Measurements from ENCODE around the gene GTPBP1.

Gene GTPBP1

DNA sequence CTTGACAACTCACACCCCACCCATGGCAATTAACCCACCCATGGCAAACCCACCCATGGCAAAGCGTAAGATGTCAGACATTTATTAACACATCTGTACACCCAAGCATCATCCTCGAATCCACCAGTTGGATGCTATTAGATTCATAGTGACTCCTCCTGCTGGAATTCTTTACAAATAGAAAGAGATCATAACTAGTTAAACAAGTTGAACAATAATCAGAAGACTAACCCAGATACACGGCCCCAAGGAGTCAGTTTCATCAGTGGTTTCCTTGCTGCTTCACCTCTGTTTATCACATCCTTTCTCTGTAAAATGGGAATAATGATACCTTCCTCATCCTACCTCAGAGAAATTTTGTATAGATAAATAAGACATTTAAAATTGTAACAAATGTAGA lies 5.1 kb downstream of the GTPBP1 start:
- TF ChIP-seq GATA2 (IDR thresholded peaks at IDR 0.05; ENCODE audit: low read depth, low read length) (no peak), GATA3 (IDR thresholded peaks at IDR 0.05; ENCODE audit: low read depth, low read length) (no peak)

DNA sequence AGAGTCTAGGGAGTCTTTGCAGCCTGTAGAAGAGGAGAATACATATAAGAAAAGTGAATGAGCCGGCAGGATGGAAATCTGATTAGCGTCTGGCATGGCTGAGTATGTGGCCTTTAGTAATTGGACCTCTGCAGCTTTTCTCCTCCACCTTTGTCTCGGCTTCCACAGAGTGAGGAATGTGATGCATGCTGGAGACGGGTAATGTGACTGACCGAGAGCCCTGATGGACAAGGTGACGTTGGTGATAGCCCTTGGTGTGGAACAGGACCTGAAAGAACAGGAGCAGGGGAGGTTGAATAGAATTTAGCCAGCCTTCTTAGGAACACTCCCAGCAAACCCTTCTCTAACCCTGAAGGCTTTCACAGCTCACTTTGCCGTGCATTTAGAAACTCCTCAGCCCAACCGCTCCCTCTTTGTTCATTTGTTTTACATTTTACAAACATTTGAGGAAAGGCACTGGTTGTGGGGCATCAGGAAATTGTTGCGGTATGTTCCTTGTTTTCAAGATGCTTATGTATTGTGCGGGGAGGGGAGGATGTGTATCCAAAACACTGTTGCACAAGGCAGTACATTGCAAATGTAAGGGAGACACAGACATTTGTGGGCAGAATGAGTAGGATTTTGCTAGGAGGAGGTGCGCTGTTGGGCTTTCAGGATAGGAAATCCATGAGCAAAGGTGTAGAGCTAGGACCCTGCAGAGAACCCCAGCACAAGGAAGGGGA lies 6.9 kb downstream of the GTPBP1 start:
- TF ChIP-seq GATA2 (IDR thresholded peaks at IDR 0.05; ENCODE audit: low read depth, low read length) (no peak), GATA3 (IDR thresholded peaks at IDR 0.05; ENCODE audit: low read depth, low read length) (no peak)

DNA sequence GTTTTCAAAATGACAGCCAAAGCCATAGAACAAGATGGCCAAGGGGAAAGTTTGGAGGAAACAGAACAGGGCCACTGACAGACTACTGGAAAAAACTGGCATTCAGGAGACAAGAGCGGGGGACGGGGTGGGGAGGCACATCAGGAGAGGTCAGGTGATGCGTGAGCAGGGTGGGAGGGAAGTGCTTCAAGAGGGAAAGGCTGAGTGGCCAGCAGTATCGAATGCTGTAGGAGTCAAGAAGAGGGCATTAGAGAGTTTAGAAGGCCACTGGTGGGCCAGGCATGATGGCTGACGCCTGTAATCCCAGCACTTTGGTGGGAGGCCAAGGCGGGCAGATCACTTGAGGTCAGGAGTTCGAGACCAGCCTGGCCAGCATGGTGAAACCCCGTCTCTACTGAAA lies 8.2 kb downstream of the GTPBP1 start:
- TF ChIP-seq GATA2 (IDR thresholded peaks at IDR 0.05; ENCODE audit: low read depth, low read length), result no peak
- no peak for TF ChIP-seq GATA3 (IDR thresholded peaks at IDR 0.05; ENCODE audit: low read depth, low read length)

GRCh38 chr22:38715176-38715764 lies 9.5 kb downstream of the GTPBP1 start:
- TF ChIP-seq GATA3 (IDR thresholded peaks at IDR 0.05; ENCODE audit: low read depth, low read length) (no peak), GATA2 (IDR thresholded peaks at IDR 0.05; ENCODE audit: low read depth, low read length) (no peak)

DNA sequence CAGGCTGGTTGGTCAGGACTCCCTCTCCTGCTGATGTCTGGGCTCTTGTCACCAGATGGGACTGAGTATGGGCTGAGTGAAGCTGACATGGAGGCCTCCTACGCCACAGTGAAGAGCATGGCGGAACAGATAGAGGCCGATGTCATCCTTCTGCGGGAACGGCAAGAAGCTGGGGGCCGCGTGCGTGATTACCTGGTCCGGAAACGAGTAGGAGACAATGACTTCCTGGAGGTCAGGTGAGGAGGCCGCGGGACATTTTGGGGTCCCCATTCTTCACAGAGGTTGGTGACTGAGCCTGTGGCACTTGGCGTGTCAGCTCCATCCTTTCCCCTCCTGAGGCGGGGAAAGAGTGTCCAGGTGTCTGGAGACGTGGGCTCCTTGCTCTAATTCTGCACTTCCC lies 10.1 kb downstream of the GTPBP1 start:
- TF ChIP-seq GATA3 (IDR thresholded peaks at IDR 0.05; ENCODE audit: low read depth, low read length) (no peak), GATA2 (IDR thresholded peaks at IDR 0.05; ENCODE audit: low read depth, low read length) (no peak)

- no peak for TF ChIP-seq GATA2 (IDR thresholded peaks at IDR 0.05; ENCODE audit: low read depth, low read length)
- TF ChIP-seq GATA3 (IDR thresholded peaks at IDR 0.05; ENCODE audit: low read depth, low read length), result no peak
These were observed 10.5 kb downstream of the GTPBP1 start for GRCh38 chr22:38716271-38716670.

GRCh38 chr22:38716826-38717225 lies 11.1 kb downstream of the GTPBP1 start:
- TF ChIP-seq GATA3 (IDR thresholded peaks at IDR 0.05; ENCODE audit: low read depth, low read length) (no peak), GATA2 (IDR thresholded peaks at IDR 0.05; ENCODE audit: low read depth, low read length) (no peak)

DNA sequence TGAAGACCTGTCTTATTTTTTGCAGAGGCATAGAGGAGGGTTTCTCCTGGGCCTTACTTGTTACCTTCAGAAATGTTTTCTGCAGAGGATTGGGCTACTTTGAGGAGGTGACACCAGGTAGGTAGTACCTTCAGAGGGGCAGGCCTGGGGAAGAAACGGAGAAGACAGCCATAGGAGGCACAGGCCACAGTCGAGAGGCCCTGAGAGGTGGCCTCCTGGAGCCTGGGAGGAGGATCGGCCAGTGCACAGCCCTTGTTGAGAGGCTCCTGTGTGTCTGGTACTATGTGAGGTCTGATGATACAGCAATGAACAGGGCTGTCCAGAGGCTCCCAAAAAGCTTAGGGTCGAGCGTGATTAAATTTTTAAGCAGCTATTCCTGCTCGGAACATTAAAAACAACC lies 11.5 kb downstream of the GTPBP1 start:
- TF ChIP-seq GATA2 (IDR thresholded peaks at IDR 0.05; ENCODE audit: low read depth, low read length) (no peak), GATA3 (IDR thresholded peaks at IDR 0.05; ENCODE audit: low read depth, low read length) (no peak)

DNA sequence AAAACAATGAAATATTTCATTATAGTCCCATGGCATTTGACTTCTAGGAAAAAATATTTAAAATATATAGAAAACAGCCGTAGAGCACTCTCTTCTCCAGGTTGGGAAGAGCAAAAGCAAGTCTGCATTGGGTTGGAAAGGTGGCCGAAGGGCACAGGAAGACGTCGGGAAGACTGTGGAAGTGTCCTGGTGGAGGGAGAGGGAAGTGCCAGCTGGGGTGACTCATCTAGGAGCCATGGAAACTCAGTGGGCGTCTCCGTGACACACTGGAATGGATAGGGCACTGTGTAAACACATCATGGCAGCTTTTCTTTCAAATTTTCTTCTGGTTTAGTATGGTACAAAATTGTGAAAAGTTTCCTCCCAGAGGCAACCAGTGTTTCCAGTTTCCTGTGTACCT lies 12.7 kb downstream of the GTPBP1 start:
- TF ChIP-seq GATA3 (IDR thresholded peaks at IDR 0.05; ENCODE audit: low read depth, low read length) (no peak), GATA2 (IDR thresholded peaks at IDR 0.05; ENCODE audit: low read depth, low read length) (no peak)

DNA sequence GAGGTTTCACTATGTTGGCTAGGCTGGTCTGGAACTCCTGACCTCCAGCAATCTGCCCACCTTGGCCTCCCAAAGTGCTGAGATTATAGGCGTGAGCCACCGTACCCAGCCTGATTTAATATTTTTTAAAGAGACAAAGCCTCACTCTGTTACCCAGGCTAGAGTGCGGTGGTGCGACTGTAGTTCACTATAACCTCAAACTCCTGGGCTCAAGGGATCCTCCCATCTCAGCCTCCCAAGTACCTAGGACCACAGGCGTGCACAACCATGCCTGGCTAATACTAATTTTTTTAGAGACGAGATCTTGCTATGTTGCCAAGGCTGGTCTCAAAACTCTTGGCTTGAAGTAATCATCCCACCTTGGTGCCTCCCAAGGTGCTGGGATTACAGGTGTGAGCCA lies 13.5 kb downstream of the GTPBP1 start:
- TF ChIP-seq GATA2 (IDR thresholded peaks at IDR 0.05; ENCODE audit: low read depth, low read length), result no peak
- no peak for TF ChIP-seq GATA3 (IDR thresholded peaks at IDR 0.05; ENCODE audit: low read depth, low read length)

- no peak for TF ChIP-seq GATA2 (IDR thresholded peaks at IDR 0.05; ENCODE audit: low read depth, low read length)
- TF ChIP-seq GATA3 (IDR thresholded peaks at IDR 0.05; ENCODE audit: low read depth, low read length), result no peak
These were observed 14.6 kb downstream of the GTPBP1 start for GRCh38 chr22:38720350-38720749.

DNA sequence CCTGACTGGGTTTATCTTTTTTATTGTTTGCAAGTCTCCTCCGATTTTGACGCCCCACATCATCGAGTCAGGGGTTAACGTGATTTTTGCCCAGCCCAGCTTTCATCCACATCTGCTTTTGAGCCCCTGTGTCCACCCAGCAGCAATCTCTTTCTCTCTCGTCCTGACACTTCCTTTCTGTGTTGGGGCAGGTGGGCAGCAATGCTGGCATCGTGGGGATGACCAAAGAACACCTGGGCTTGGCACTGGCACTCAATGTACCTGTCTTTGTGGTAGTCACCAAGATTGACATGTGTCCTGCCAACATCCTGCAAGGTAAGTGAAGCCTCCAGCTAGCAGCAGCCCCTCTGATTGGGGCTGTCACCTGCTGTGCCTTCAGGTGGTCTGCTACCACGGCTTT lies 15.8 kb downstream of the GTPBP1 start:
- no peak for TF ChIP-seq GATA2 (IDR thresholded peaks at IDR 0.05; ENCODE audit: low read depth, low read length)
- TF ChIP-seq GATA3 (IDR thresholded peaks at IDR 0.05; ENCODE audit: low read depth, low read length), result no peak

GRCh38 chr22:38724176-38724575 lies 18.4 kb downstream of the GTPBP1 start:
- TF ChIP-seq GATA3 (IDR thresholded peaks at IDR 0.05; ENCODE audit: low read depth, low read length) (no peak), GATA2 (IDR thresholded peaks at IDR 0.05; ENCODE audit: low read depth, low read length) (no peak)

GRCh38 chr22:38724926-38725571 lies 19.3 kb downstream of the GTPBP1 start:
- no peak for TF ChIP-seq GATA2 (IDR thresholded peaks at IDR 0.05; ENCODE audit: low read depth, low read length)
- TF ChIP-seq GATA3 (IDR thresholded peaks at IDR 0.05; ENCODE audit: low read depth, low read length), result no peak
